H1 (cell line): ENCODE results near the gene NAA10.

ENCODE experiments used
- CTCF ChIP-seq, 3 experiments: IDR thresholded peaks; 1 replicate in 2 of 3; 2 replicates in 1 of 3; pipeline versions ENCODE4 v1.5.1 to v1.6.1; 2011; ENCODE audit warnings: low read length in 3 of 3, mild to moderate bottlenecking in 3 of 3, inconsistent platforms in 2 of 3, low read depth in 1 of 3, moderate library complexity in 1 of 3; ENCODE audit not compliant: insufficient read depth in 1 of 3; ENCODE audit errors: control extremely low read depth in 1 of 3
- EGR1 ChIP-seq: IDR thresholded peaks from 2 replicates; pipeline ENCODE4 v1.6.1; 2011; ENCODE audit warnings: low read depth, low read length, borderline replicate concordance
- POLR2A ChIP-seq, 2 experiments: IDR thresholded peaks; 1 replicate in 1 of 2; 2 replicates in 1 of 2; pipeline ENCODE4 v1.6.1; 2011; ENCODE audit warnings: low read depth in 2 of 2, low read length in 2 of 2, mild to moderate bottlenecking in 2 of 2; ENCODE audit errors: control extremely low read depth in 1 of 2
- POLR2AphosphoS5 ChIP-seq: IDR thresholded peaks from 2 replicates; pipeline ENCODE4 v1.6.1; 2011; ENCODE audit warnings: low read depth, low read length
- SP1 ChIP-seq: IDR thresholded peaks from 2 replicates; pipeline ENCODE4 v1.6.1; 2011; ENCODE audit warnings: low read depth, low read length
- TEAD4 ChIP-seq: IDR thresholded peaks from 2 replicates; pipeline ENCODE4 v1.6.1; 2012; ENCODE audit warnings: low read depth, low read length, inconsistent platforms, mixed read lengths
- USF2 ChIP-seq: IDR thresholded peaks from 2 replicates; pipeline ENCODE4 v1.6.1; 2011; ENCODE audit warnings: low read length, improper control_type of control experiment
- TF ChIP-seq, protein P1 (sequence below): IDR thresholded peaks from 2 replicates; pipeline ENCODE4 v1.6.1; 2011; ENCODE audit warnings: low read depth, mild to moderate bottlenecking, low read length; ENCODE audit not compliant: insufficient read depth

GRCh38 chrX:153959649-153960048, 24.8 kb upstream of the NAA10 start:
- TF ChIP-seq POLR2A (IDR thresholded peaks at IDR 0.05; ENCODE audit: control extremely low read depth in 1 of 2, low read depth in 2 of 2, low read length in 2 of 2) (no peak), POLR2AphosphoS5 (no peak), TEAD4 (no peak), CTCF (IDR thresholded peaks at IDR 0.05; ENCODE audit: control extremely low read depth in 1 of 3, insufficient read depth in 1 of 3, low read depth in 1 of 3, low read length in 3 of 3) (no peak), SP1 (no peak), EGR1 (no peak), USF2 (no peak)
- TF ChIP-seq, protein P1, sequence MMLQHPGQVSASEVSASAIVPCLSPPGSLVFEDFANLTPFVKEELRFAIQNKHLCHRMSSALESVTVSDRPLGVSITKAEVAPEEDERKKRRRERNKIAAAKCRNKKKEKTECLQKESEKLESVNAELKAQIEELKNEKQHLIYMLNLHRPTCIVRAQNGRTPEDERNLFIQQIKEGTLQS, result no peak
